A549 (cell line): ENCODE data around the gene H2AZ2. TPM values are rescaled to one million over a fixed set of nuclear protein-coding genes. Genes with fewer than 3 reads are reported as not detected.

ENCODE experiments used
- ATAC-seq, 2 experiments: fragments of 200-7000 bp in 1 of 2; fragments of >200 bp in 1 of 2; cut with Nextera tagmentation in 1 of 2; cut with Tn5 transposase in 1 of 2; 3 replicates each; pipeline versions ENCODE4 v1.8.0 to v1.9.1; 2018 to 2020; ENCODE audit warnings: mild to moderate bottlenecking in 1 of 2, moderate library complexity in 1 of 2
- CTCF ChIA-PET: fragments of 300-600 bp; sonication (Branson Sonifier 250); formaldehyde crosslinking; extraction: SDS; loops from one replicate; lab custom pipeline; 2021; ENCODE audit warnings: antibody characterized with exemption, inconsistent platforms; lab: Yijun Ruan, JAX
- POLR2A ChIA-PET: fragments of 350-600 bp; formaldehyde crosslinking; extraction: SDS; loops from one replicate; lab custom pipeline; 2021; ENCODE audit warnings: antibody characterized with exemption, inconsistent platforms; lab: Yijun Ruan, JAX
- DNase-seq, 2 experiments: peaks; one replicate each; pipeline versions ENCODE4 v3.0.0 to v3.0.0-alpha.2; 2011 to 2016; ENCODE audit warnings: low read depth in 1 of 2, low spot score in 1 of 2
- FAIRE-seq: peaks from 2 replicates; lab custom pipeline; 2011; peaks lifted over from hg19 to GRCh38; lab: Jason Lieb, UNC
- H3K27ac ChIP-seq, 2 experiments: fragments of >200 bp; sonication (Bioruptor Twin); formaldehyde crosslinking; 3 replicates each; pipeline ENCODE4 v1.5.1; 2016 to 2017
- H3K4me1 ChIP-seq: fragments of >200 bp; sonication (Bioruptor Twin); formaldehyde crosslinking; 3 replicates; pipeline ENCODE4 v1.6.1; 2016
- H3K4me2 ChIP-seq: fragments of >200 bp; sonication (Bioruptor Twin); formaldehyde crosslinking; 3 replicates; pipeline ENCODE4 v1.6.1; 2016
- H3K4me3 ChIP-seq: fragments of >200 bp; sonication (Bioruptor Twin); formaldehyde crosslinking; 3 replicates; pipeline ENCODE4 v1.5.1; 2016
- H3K9me3 ChIP-seq: fragments of >200 bp; sonication (Bioruptor Twin); formaldehyde crosslinking; 3 replicates; pipeline ENCODE4 v1.6.1; 2016
- BHLHE40 ChIP-seq: IDR thresholded peaks from 2 replicates; pipeline ENCODE4 v1.6.1; 2012; ENCODE audit warnings: low read depth, low read length, inconsistent platforms
- CBX2 ChIP-seq: fragments of 200-600 bp; sonication (generic); IDR thresholded peaks from 2 replicates; pipeline ENCODE4 v1.6.1; 2016; ENCODE audit warnings: low read depth, mild to moderate bottlenecking, borderline replicate concordance
- FOXS1 ChIP-seq: fragments of 250-450 bp; sonication (Bioruptor Pico); IDR thresholded peaks from 2 replicates; pipeline ENCODE4 v1.5.0; 2020; ENCODE audit warnings: mild to moderate bottlenecking, moderate library complexity
- HOXB5 ChIP-seq: fragments of 250-450 bp; sonication (Bioruptor Pico); IDR thresholded peaks from 2 replicates; pipeline ENCODE4 v1.5.0; 2020; ENCODE audit warnings: mild to moderate bottlenecking, moderate library complexity
- JUNB ChIP-seq: fragments of >200 bp; sonication (Bioruptor Twin); formaldehyde crosslinking; IDR thresholded peaks from 2 replicates; pipeline ENCODE4 v1.6.1; 2016
- MAFK ChIP-seq: fragments of 450-650 bp; IDR thresholded peaks from 2 replicates; pipeline ENCODE4 v1.6.1; 2014; ENCODE audit not compliant: partially characterized antibody
- MYC ChIP-seq: IDR thresholded peaks from 2 replicates; pipeline ENCODE4 v1.6.1; 2012; ENCODE audit warnings: mild to moderate bottlenecking, inconsistent platforms, low read length, improper control_type of control experiment, borderline replicate concordance
- POLR2AphosphoS2 ChIP-seq: conservative IDR thresholded peaks from 2 replicates; pipeline ENCODE4 v1.6.1; 2012; ENCODE audit warnings: low read length, improper control_type of control experiment, inconsistent platforms
- RARB ChIP-seq: fragments of 250-450 bp; sonication (Bioruptor Pico); IDR thresholded peaks from 2 replicates; pipeline ENCODE4 v1.8.0; 2021; ENCODE audit warnings: mild to moderate bottlenecking, moderate library complexity
- RCOR1 ChIP-seq: fragments of 150-350 bp; IDR thresholded peaks from 2 replicates; pipeline ENCODE4 v1.6.1; 2014; ENCODE audit warnings: antibody characterized with exemption, low read length, low read depth
- TFCP2L1 ChIP-seq: fragments of 250-450 bp; sonication (Bioruptor Pico); IDR thresholded peaks from 2 replicates; pipeline ENCODE4 v1.5.0; 2021; ENCODE audit warnings: mild to moderate bottlenecking
- TP53 ChIP-seq: fragments of 250-450 bp; sonication (Bioruptor Pico); IDR thresholded peaks from 2 replicates; pipeline ENCODE4 v1.5.0; 2021; ENCODE audit warnings: mild to moderate bottlenecking, moderate library complexity
- ZFP36 ChIP-seq: fragments of 450-650 bp; IDR thresholded peaks from 2 replicates; pipeline ENCODE4 v1.6.1; 2014; ENCODE audit warnings: borderline replicate concordance; ENCODE audit not compliant: partially characterized antibody
- whole genome bisulfite sequencing: methylation state at CpG from one replicate; pipeline ENCODE4 v1.1.6; 2017; ENCODE audit errors: missing lambda C conversion rate; 5-methylcytosine and 5-hydroxymethylcytosine counted together
- polyA plus RNA-seq, 4 experiments: library from polyadenylated mRNA; depleted of rRNA in 3 of 4; stranded (reverse); fragments of >200 nt; fragmentation: RNase III in 1 of 4; extraction: RNeasy Plus Mini Kit Qiagen cat#74134 plus additional on column Dnase treatment in 1 of 4; gene quantifications; 2 replicates in 3 of 4; 3 replicates in 1 of 4; pipeline ENCODE4 v1.2.3, GENCODE V29; 2011 to 2017
- TF ChIP-seq, protein P1 (sequence below): IDR thresholded peaks from 2 replicates; pipeline ENCODE4 v1.6.1; 2012
- TF ChIP-seq, protein P2 (sequence below): fragments of 250-450 bp; sonication (Bioruptor Pico); IDR thresholded peaks from 2 replicates; pipeline ENCODE4 v1.5.0; 2021; ENCODE audit warnings: mild to moderate bottlenecking, moderate library complexity, borderline replicate concordance
- TF ChIP-seq, protein P3 (sequence below): IDR thresholded peaks from 2 replicates; pipeline ENCODE4 v1.6.1; 2012; ENCODE audit warnings: low read depth, borderline replicate concordance
- TF ChIP-seq, protein P4 (sequence below): IDR thresholded peaks from 2 replicates; pipeline ENCODE4 v1.6.1; 2012

The H2AZ2 gene
- polyA plus RNA-seq, 2 of the 4 experiments (the other 2 are of a cell fraction): 241 to 262 TPM

DNA sequence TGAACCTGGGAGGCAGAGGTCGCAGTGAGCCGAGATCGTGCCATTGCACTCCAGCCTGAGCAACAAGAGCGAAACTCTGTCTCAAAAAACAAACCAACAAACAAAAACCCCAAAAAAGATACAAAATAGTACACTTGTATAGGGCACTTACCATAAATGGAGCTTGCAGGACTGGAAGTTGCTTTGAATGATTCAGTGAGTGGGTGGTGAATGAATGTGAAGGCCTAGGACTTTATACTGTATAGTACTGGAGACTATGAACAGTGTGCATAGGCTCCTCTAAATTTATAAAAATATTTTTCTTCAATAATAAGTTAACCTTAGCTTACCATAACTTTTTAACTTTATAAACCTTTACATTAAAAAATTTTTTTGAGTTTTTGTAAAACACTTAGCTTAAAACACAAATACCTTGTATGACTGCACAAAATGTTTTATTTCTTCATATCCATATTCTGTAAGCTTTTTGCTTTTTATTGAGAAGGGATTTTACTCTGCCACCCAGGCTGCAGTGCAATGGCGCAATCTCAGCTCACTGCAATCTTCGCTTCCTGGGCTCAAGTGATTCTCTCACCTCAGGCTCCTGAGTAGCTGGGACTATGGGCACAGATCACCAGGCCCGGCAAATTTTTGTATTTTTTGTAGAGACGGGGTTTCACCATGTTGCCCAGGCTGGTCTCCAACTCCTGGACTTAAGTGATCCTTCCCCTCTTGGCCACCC, 6.9 kb upstream of the H2AZ2 start:
- Histone ChIP-seq H3K4me1 (0 out of 3 replicates have a peak, but pooled peaks cover 2% of the 10 kb centered on the region), H3K4me3 (no peak overlapping the region), H3K4me2 (no peak overlapping the region), H3K9me3 (no peaks in the 10 kb centered on the region), H3K27ac (no peak overlapping the region)
- ATAC-seq: no peak
- no peak for FAIRE-seq
- ChIA-PET POLR2A (no interaction called here), CTCF (interaction anchor here (1.5 to 2.7 kb wide), 3 partner anchors 8 to 67 kb away, joined by 5 to 9 read pairs (median 6); partner anchors contain the start of gene H2AZ2)
- WGBS: 92% methylated on average over 8 of the region's 8 CpGs
- DNase-seq: no peak
- no peak for TF ChIP-seq RARB (CRISPR knock-in tag)

DNA sequence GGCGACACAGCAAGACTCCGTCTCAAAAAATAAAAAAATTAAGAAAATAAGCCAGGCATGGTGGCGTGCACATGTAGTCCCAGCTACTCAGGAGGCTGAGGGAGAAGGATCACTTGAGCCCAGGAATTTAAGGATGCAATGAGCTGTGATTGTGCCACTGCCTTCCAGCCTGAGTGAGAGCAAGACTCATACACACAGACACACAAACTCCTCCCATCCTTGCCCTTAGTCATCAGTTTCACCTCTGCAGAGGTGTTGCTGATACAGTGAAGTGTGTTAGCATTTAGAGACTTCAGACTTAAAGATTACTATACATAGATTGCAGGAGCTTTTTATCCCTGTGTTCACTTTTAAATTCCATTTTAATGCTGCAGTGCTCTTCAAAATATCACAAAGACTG, 5.5 kb upstream of the H2AZ2 start:
- POLR2A ChIA-PET: no interaction called here
- CTCF ChIA-PET: interaction anchor here (0.9 kb wide), 1 partner anchor 23 kb away, joined by 4 read pairs; no protein-coding TSS in a partner anchor
- Histone ChIP-seq H3K4me1 (peaks cover 7% of the 10 kb centered on the region), H3K9me3 (no peaks in the 10 kb centered on the region), H3K27ac (no peak overlapping the region), H3K4me2 (peak overlapping the region; percentile 15; the same call in 1 of the 3 replicates), H3K4me3 (no peak overlapping the region)
- ATAC-seq: no peak
- TF ChIP-seq FOXS1 (CRISPR knock-in tag) (no peak), MAFK (peak; percentile 38), BHLHE40 (no peak)
- TF ChIP-seq, protein P1, sequence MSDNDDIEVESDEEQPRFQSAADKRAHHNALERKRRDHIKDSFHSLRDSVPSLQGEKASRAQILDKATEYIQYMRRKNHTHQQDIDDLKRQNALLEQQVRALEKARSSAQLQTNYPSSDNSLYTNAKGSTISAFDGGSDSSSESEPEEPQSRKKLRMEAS: no peak
- TF ChIP-seq, protein P2, sequence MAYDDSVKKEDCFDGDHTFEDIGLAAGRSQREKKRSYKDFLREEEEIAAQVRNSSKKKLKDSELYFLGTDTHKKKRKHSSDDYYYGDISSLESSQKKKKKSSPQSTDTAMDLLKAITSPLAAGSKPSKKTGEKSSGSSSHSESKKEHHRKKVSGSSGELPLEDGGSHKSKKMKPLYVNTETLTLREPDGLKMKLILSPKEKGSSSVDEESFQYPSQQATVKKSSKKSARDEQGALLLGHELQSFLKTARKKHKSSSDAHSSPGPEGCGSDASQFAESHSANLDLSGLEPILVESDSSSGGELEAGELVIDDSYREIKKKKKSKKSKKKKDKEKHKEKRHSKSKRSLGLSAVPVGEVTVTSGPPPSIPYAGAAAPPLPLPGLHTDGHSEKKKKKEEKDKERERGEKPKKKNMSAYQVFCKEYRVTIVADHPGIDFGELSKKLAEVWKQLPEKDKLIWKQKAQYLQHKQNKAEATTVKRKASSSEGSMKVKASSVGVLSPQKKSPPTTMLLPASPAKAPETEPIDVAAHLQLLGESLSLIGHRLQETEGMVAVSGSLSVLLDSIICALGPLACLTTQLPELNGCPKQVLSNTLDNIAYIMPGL (CRISPR knock-in tag): no peak
- TF ChIP-seq, protein P3, sequence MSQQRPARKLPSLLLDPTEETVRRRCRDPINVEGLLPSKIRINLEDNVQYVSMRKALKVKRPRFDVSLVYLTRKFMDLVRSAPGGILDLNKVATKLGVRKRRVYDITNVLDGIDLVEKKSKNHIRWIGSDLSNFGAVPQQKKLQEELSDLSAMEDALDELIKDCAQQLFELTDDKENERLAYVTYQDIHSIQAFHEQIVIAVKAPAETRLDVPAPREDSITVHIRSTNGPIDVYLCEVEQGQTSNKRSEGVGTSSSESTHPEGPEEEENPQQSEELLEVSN: no peak
- 58% methylated on average over 3 of the region's 3 CpGs for WGBS
- FAIRE-seq: no peak
- peak in 1 of 2 experiments; percentile 17 for DNase-seq

DNA sequence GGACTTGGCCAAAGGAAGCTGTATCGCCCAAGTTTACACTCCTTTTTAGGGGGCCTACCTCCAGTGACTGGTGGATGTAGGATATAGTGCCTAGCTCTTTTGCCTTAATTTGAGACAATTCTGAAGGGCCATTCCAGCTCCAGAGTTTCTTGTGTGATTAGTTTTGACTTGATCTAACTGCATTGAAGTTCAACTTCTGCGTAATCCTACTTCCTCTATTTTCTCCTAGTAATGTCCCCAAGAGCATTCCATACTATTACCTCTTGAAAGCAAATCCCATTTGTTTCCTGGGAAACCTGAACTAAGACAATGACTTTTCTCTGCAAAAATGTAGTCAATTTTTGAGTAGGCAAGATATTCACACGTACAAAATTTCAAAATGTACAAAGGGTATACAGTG, 4.7 kb upstream of the H2AZ2 start:
- DNase-seq: no peak
- no peak for ATAC-seq
- ChIA-PET CTCF (interaction anchor here (0.9 to 1.4 kb wide), 2 partner anchors 70 to 284 kb away, joined by 3 to 5 read pairs; no protein-coding TSS in a partner anchor), POLR2A (no interaction called here)
- Histone ChIP-seq H3K4me2 (no peak overlapping the region), H3K9me3 (no peaks in the 10 kb centered on the region), H3K27ac (no peak overlapping the region), H3K4me3 (no peak overlapping the region), H3K4me1 (peaks cover 7% of the 10 kb centered on the region)
- WGBS: 91% methylated on average over 3 of the region's 3 CpGs
- FAIRE-seq: no peak
- no peak for TF ChIP-seq HOXB5
- TF ChIP-seq POLR2AphosphoS2: no peak
- TF ChIP-seq TP53 (CRISPR knock-in tag): no peak
- TF ChIP-seq MYC: no peak
- no peak for TF ChIP-seq BHLHE40
- TF ChIP-seq RCOR1: no peak
- TF ChIP-seq CBX2: no peak
- TF ChIP-seq, protein P4, sequence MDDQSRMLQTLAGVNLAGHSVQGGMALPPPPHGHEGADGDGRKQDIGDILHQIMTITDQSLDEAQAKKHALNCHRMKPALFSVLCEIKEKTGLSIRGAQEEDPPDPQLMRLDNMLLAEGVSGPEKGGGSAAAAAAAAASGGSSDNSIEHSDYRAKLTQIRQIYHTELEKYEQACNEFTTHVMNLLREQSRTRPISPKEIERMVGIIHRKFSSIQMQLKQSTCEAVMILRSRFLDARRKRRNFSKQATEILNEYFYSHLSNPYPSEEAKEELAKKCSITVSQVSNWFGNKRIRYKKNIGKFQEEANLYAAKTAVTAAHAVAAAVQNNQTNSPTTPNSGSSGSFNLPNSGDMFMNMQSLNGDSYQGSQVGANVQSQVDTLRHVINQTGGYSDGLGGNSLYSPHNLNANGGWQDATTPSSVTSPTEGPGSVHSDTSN: no peak
- no peak for TF ChIP-seq ZFP36
- no peak for TF ChIP-seq MAFK
- no peak for TF ChIP-seq TFCP2L1 (CRISPR knock-in tag)
- TF ChIP-seq JUNB: no peak
